Endothelial cell of umbilical vein (primary cell): ENCODE results near the gene BCAR1. TPM values are rescaled to one million over a fixed set of nuclear protein-coding genes. Genes with fewer than 3 reads are reported as not detected.
"Not testable (repeated sequence)": the region's sequence is repeated elsewhere in the genome, so short reads cannot be mapped to it uniquely, and the experiment has no call there.

Experiments
- BruUV-seq: library from RNA; stranded (reverse); fragments of 400-500 nt; replicated peaks from 2 replicates; lab custom pipeline; 2021; lab: Mats Ljungman, UMichigan
- CTCF ChIA-PET: fragments of 300-600, 350-600 bp; sonication (Branson Sonifier 250); formaldehyde crosslinking; loops from one replicate; lab custom pipeline; 2021; ENCODE audit warnings: antibody characterized with exemption, inconsistent platforms; lab: Charles Lee
- POLR2A ChIA-PET: fragments of 300-600, 350-600 bp; sonication (Branson Sonifier 250); formaldehyde crosslinking; loops from one replicate; lab custom pipeline; 2021; ENCODE audit warnings: antibody characterized with exemption, inconsistent platforms; lab: Charles Lee
- DNase-seq: peaks from one replicate; pipeline ENCODE4 v3.0.0-alpha.2; 2011; ENCODE audit warnings: low read depth, low spot score
- FAIRE-seq: peaks from 2 replicates; lab custom pipeline; 2011; peaks lifted over from hg19 to GRCh38; lab: Jason Lieb, UNC
- H2AFZ ChIP-seq: 2 replicates; pipeline ENCODE4 v1.6.0; 2012; ENCODE audit warnings: low read depth, low read length, control low read depth, inconsistent platforms
- H3K27ac ChIP-seq: 2 replicates; pipeline ENCODE4 v1.5.1; 2011; ENCODE audit warnings: low read depth, mild to moderate bottlenecking, control low read depth, low read length, moderate library complexity; ENCODE audit not compliant: insufficient read depth
- H3K27me3 ChIP-seq, 2 experiments: 2 replicates each; pipeline versions ENCODE4 v1.6.0 to v1.6.1; 2011; ENCODE audit warnings: low read length in 2 of 2, mixed read lengths in 1 of 2; ENCODE audit not compliant: control insufficient read depth in 2 of 2, insufficient read depth in 2 of 2
- H3K36me3 ChIP-seq, 2 experiments: 2 replicates in 1 of 2; 3 replicates in 1 of 2; pipeline ENCODE4 v1.5.1; 2011; ENCODE audit warnings: low read length in 2 of 2, mild to moderate bottlenecking in 1 of 2, moderate library complexity in 1 of 2; ENCODE audit not compliant: control insufficient read depth in 2 of 2, insufficient read depth in 2 of 2; ENCODE audit errors: extremely low read depth in 1 of 2
- H3K4me1 ChIP-seq: 3 replicates; pipeline ENCODE4 v1.5.1; 2011; ENCODE audit warnings: mild to moderate bottlenecking, low read length; ENCODE audit not compliant: control insufficient read depth, insufficient read depth; ENCODE audit errors: extremely low read depth
- H3K4me2 ChIP-seq: 2 replicates; pipeline ENCODE4 v1.6.1; 2011; ENCODE audit warnings: low read length, control low read depth, mixed read lengths; ENCODE audit not compliant: insufficient read depth
- H3K4me3 ChIP-seq, 3 experiments: fragments of 200-600 bp in 1 of 3; sonication (generic), shearing (Covaris generic) in 1 of 3; replicated peaks in 1 of 3; 2 replicates each; pipeline ENCODE4 v1.5.1; 2011 to 2016; ENCODE audit warnings: control low read depth in 3 of 3, low read length in 3 of 3, mild to moderate bottlenecking in 2 of 3, inconsistent platforms in 1 of 3, low read depth in 1 of 3, moderate library complexity in 1 of 3; ENCODE audit not compliant: insufficient read depth in 1 of 3
- H3K79me2 ChIP-seq: 2 replicates; pipeline ENCODE4 v1.6.0; 2012; ENCODE audit warnings: low read length, inconsistent platforms; ENCODE audit not compliant: control insufficient read depth, insufficient read depth
- H3K9ac ChIP-seq: replicated peaks from 2 replicates; pipeline ENCODE3; 2011; ENCODE audit warnings: low read length, control low read depth; ENCODE audit not compliant: insufficient read depth; ENCODE audit errors: extremely low read depth
- H3K9me1 ChIP-seq: replicated peaks from 3 replicates; pipeline ENCODE4 v1.6.0; 2011; ENCODE audit warnings: mild to moderate bottlenecking, low read length; ENCODE audit not compliant: control insufficient read depth, insufficient read depth; ENCODE audit errors: extremely low read depth
- H3K9me3 ChIP-seq: replicated peaks from 2 replicates; pipeline ENCODE4 v1.5.1; 2012; ENCODE audit warnings: low read length, inconsistent platforms; ENCODE audit not compliant: control insufficient read depth, insufficient read depth
- H4K20me1 ChIP-seq: replicated peaks from 2 replicates; pipeline ENCODE3; 2011; ENCODE audit warnings: mild to moderate bottlenecking, low read length; ENCODE audit not compliant: control insufficient read depth, insufficient read depth; ENCODE audit errors: extremely low read depth
- CTCF ChIP-seq, 2 donors: IDR thresholded peaks; 1 replicate in 1 of 2; 2 replicates in 1 of 2; pipeline ENCODE4 v1.5.1; 2011; ENCODE audit warnings: low read length in 2 of 2, mild to moderate bottlenecking in 2 of 2, moderate library complexity in 2 of 2, control low read depth in 1 of 2, inconsistent platforms in 1 of 2, low read depth in 1 of 2; ENCODE audit not compliant: insufficient read depth in 1 of 2; ENCODE audit errors: extremely low read depth in 1 of 2
- EZH2 ChIP-seq: IDR thresholded peaks from 2 replicates; pipeline ENCODE4 v1.6.1; 2012; ENCODE audit warnings: borderline replicate concordance, low read depth, mild to moderate bottlenecking, moderate library complexity, low read length, inconsistent platforms; ENCODE audit not compliant: severe bottlenecking
- FOS ChIP-seq: IDR thresholded peaks from 2 replicates; pipeline ENCODE4 v1.6.1; 2011; ENCODE audit warnings: mild to moderate bottlenecking, low read length, moderate library complexity, borderline replicate concordance; ENCODE audit not compliant: insufficient read depth
- GATA2 ChIP-seq: IDR thresholded peaks from 2 replicates; pipeline ENCODE4 v1.7.0; 2011; ENCODE audit warnings: low read depth, mild to moderate bottlenecking, moderate library complexity, mixed read lengths, low read length; ENCODE audit not compliant: insufficient read length, insufficient read depth
- JUN ChIP-seq: IDR thresholded peaks from 2 replicates; pipeline ENCODE4 v1.6.1; 2011; ENCODE audit warnings: borderline replicate concordance, low read depth; ENCODE audit not compliant: insufficient read length, insufficient read depth
- MAX ChIP-seq: IDR thresholded peaks from 2 replicates; pipeline ENCODE4 v1.6.1; 2011; ENCODE audit not compliant: insufficient read depth, insufficient read length
- MYC ChIP-seq: IDR thresholded peaks from one replicate; pipeline ENCODE4 v1.6.1; 2011; ENCODE audit warnings: mild to moderate bottlenecking, low read depth, low read length
- POLR2A ChIP-seq: IDR thresholded peaks from 2 replicates; pipeline ENCODE4 v1.6.1; 2012; ENCODE audit warnings: low read depth, mild to moderate bottlenecking, control low read depth, low read length
- POLR2AphosphoS5 ChIP-seq: IDR thresholded peaks from 2 replicates; pipeline ENCODE4 v1.6.1; 2012; ENCODE audit warnings: low read depth, mild to moderate bottlenecking, control low read depth, low read length, moderate library complexity; ENCODE audit not compliant: insufficient read depth
- dilution Hi-C: fragments of 300-500 bp; cut with MboI; formaldehyde crosslinking; loops from one replicate; pipeline ENCODE4 v1.15.0; 2019; ENCODE audit warnings: low sequenced_read_pairs; ENCODE audit not compliant: extremely low pct_ligation_motif_present
- intact Hi-C: fragments of 100-400 bp; cut with micrococcal nuclease; formaldehyde crosslinking; loops from one replicate; pipeline ENCODE4 v1.10.0; 2022
- polyA plus RNA-seq, 4 experiments: library from polyadenylated mRNA; depleted of rRNA in 3 of 4; stranded (reverse) in 3 of 4; unstranded in 1 of 4; fragments of >200 nt; gene quantifications; 2 replicates each; pipeline versions ENCODE4 v1.2.1 to v1.2.3, GENCODE V29; 2011 to 2012; ENCODE audit warnings: missing spikeins in 1 of 4
- total RNA-seq: library from RNA; stranded (reverse); gene quantifications from 2 replicates; pipeline ENCODE4 v1.2.3, GENCODE V29; 2021

BCAR1 gene
- total and polyA plus RNA-seq, 2 donors (not counting 3 experiments of a cell fraction or from before 2014, with no cell fraction given) = 171 to 267 TPM

GRCh38 chr16:75205438-75205837, 46.0 kb downstream of the BCAR1 start:
- H3K27ac ChIP-seq, H3K4me2 ChIP-seq, dilution Hi-C loops, H3K9me3 ChIP-seq, H3K36me3 ChIP-seq, H3K27me3 ChIP-seq, POLR2A ChIA-PET, intact Hi-C loops, H4K20me1 ChIP-seq, H3K4me1 ChIP-seq, H3K9me1 ChIP-seq, H2AFZ ChIP-seq, H3K79me2 ChIP-seq, BruUV-seq, CTCF ChIA-PET, DNase-seq, H3K9ac ChIP-seq, FAIRE-seq, H3K4me3 ChIP-seq: not testable (repeated sequence)

- intact Hi-C loops, H3K9me3 ChIP-seq: not testable (repeated sequence)
Measured at GRCh38 chr16:75204905-75205304, 46.5 kb downstream of the BCAR1 start.

GRCh38 chr16:75204410-75204758, 47.0 kb downstream of the BCAR1 start:
- no peak overlapping the region for H3K4me2 ChIP-seq
- no peaks in the 10 kb centered on the region for H3K27me3 ChIP-seq
- no peak overlapping the region for H3K9ac ChIP-seq
- intact Hi-C loops (no loop called here), dilution Hi-C loops (no loop called here)
- CTCF ChIA-PET = interaction anchor here (7.9 kb wide), 1 partner anchor 199 kb away, joined by 186 read pairs; no protein-coding TSS in a partner anchor
- H3K9me3 ChIP-seq = no peaks in the 10 kb centered on the region
- TF ChIP-seq MYC (no peak), JUN (no peak), POLR2A (no peak), GATA2 (no peak), MAX (no peak), FOS (no peak), EZH2 (no peak), POLR2AphosphoS5 (no peak), CTCF (IDR thresholded peaks at IDR 0.05; ENCODE audit: extremely low read depth in 1 of 2, insufficient read depth in 1 of 2, low read depth in 1 of 2, low read length in 2 of 2) (no peak)
- POLR2A ChIA-PET = no interaction called here
- H3K9me1 ChIP-seq = no peaks in the 10 kb centered on the region
- H3K27ac ChIP-seq = no peak overlapping the region
- H3K79me2 ChIP-seq = no peaks in the 10 kb centered on the region
- H4K20me1 ChIP-seq = no peaks in the 10 kb centered on the region
- no peak for DNase-seq
- peaks cover 2% of the 10 kb centered on the region for H3K4me1 ChIP-seq
- H3K36me3 ChIP-seq = no peaks in the 10 kb centered on the region
- FAIRE-seq = no peak
- H2AFZ ChIP-seq = no peak overlapping the region
- BruUV-seq = no TSS peak
- H3K4me3 ChIP-seq = no peak overlapping the region

More at GRCh38 chr16:75204905-75205304, 46.5 kb downstream of the BCAR1 start:
- H4K20me1 ChIP-seq, H3K79me2 ChIP-seq, H3K9ac ChIP-seq, dilution Hi-C loops, H3K27ac ChIP-seq, H3K27me3 ChIP-seq, POLR2A ChIA-PET, H3K4me2 ChIP-seq, H3K4me3 ChIP-seq, CTCF ChIA-PET, H3K9me1 ChIP-seq, H2AFZ ChIP-seq, FAIRE-seq, H3K4me1 ChIP-seq, DNase-seq, H3K36me3 ChIP-seq: not testable (repeated sequence)
- BruUV-seq = TSS peak; percentile 11
